ENCODE data around the gene WFDC1.

Gene WFDC1

GRCh38 chr16:84367750-84368307 is 73.2 kb downstream of the WFDC1 start:
- CTCF ChIA-PET, result no interaction called here
- POLR2A ChIA-PET, result no interaction called here
- TF ChIP-seq BHLHE40 (IDR thresholded peaks at IDR 0.05; ENCODE audit: borderline replicate concordance) (no peak), PKNOX1 (IDR thresholded peaks at IDR 0.05) (no peak), TARDBP (IDR thresholded peaks at IDR 0.05) (no peak), LEF1 (IDR thresholded peaks at IDR 0.05; ENCODE audit: borderline replicate concordance) (no peak), ZNF384 (IDR thresholded peaks at IDR 0.05) (no peak), SP1 (IDR thresholded peaks at IDR 0.05) (no peak), FOXM1 (IDR thresholded peaks at IDR 0.05; ENCODE audit: borderline replicate concordance) (no peak), CTBP1 (IDR thresholded peaks at IDR 0.05; ENCODE audit: borderline replicate concordance) (no peak)
- DNase-seq (ENCODE audit: extremely low spot score), result no peak

DNA sequence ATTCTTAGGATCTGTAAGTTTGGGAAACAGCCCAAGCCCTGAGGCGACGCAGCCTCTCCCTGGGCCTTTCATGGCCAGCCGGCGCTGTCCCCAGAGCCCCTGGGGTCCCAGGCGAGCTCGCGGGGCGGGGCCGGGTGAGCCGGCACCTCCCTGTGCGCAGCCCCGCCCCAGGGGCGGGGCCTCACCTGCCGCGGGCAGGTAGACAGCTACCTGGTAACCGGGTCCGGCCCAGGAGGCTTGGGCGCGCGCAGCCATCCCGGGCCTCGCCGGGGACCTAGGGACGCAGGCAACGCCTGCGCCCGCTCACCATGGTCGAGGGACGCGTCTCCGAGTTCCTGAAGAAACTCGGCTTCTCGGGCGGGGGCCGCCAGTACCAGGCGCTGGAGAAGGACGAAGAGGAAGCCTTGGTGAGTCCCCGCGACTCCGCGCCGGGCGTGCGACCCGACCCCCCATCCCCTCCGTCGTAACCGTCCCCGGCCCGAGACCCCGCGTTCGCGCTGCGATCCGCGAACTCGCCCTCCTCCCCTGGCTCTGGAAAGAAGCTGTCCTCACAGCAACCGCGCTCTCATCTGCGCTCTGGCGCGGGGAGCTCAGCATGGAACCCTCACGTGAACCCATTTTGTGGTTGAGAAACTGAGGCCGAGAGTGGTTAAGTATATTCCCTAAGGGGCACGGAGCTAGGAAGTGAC is 73.8 kb downstream of the WFDC1 start, which contains the start of gene ATP2C2:
Gene ATP2C2 (plus strand): TSS at position 231 of the 689 bp plus-strand sequence. CDS start 78 bp downstream, at position 309.
- TF ChIP-seq BHLHE40 (IDR thresholded peaks at IDR 0.05; ENCODE audit: borderline replicate concordance) (no peak), FOXA1 (IDR thresholded peaks at IDR 0.05) (no peak), ARNT (IDR thresholded peaks at IDR 0.05) (no peak), PKNOX1 (IDR thresholded peaks at IDR 0.05) (no peak), FOXM1 (IDR thresholded peaks at IDR 0.05; ENCODE audit: borderline replicate concordance) (no peak), ZNF384 (IDR thresholded peaks at IDR 0.05) (no peak), SUZ12 (IDR thresholded peaks at IDR 0.05) (no peak), LEF1 (IDR thresholded peaks at IDR 0.05; ENCODE audit: borderline replicate concordance) (no peak), CTBP1 (IDR thresholded peaks at IDR 0.05; ENCODE audit: borderline replicate concordance) (no peak), FOXK2 (IDR thresholded peaks at IDR 0.05) (no peak), TARDBP (IDR thresholded peaks at IDR 0.05) (no peak), SP1 (IDR thresholded peaks at IDR 0.05) (no peak), HDGF (IDR thresholded peaks at IDR 0.05; ENCODE audit: borderline replicate concordance) (no peak), L3MBTL2 (conservative IDR thresholded peaks at IDR 0.05) (no peak), NFRKB (IDR thresholded peaks at IDR 0.05) (no peak), ELF4 (IDR thresholded peaks at IDR 0.05) (no peak)
- DNase-seq (ENCODE audit: extremely low spot score), result no peak
- ChIA-PET POLR2A (no interaction called here), CTCF (no interaction called here)

- DNase-seq (ENCODE audit: extremely low spot score), result no peak
- no peak for TF ChIP-seq LEF1 (IDR thresholded peaks at IDR 0.05; ENCODE audit: borderline replicate concordance)
- no peak for TF ChIP-seq ELF4 (IDR thresholded peaks at IDR 0.05)
- no peak for TF ChIP-seq NFRKB (IDR thresholded peaks at IDR 0.05)
- TF ChIP-seq TARDBP (IDR thresholded peaks at IDR 0.05), result no peak
- TF ChIP-seq HDGF (IDR thresholded peaks at IDR 0.05; ENCODE audit: borderline replicate concordance), result no peak
- TF ChIP-seq SP1 (IDR thresholded peaks at IDR 0.05), result no peak
- no peak for TF ChIP-seq FOXM1 (IDR thresholded peaks at IDR 0.05; ENCODE audit: borderline replicate concordance)
- TF ChIP-seq PKNOX1 (IDR thresholded peaks at IDR 0.05), result no peak
- no peak for TF ChIP-seq FOXK2 (IDR thresholded peaks at IDR 0.05)
- TF ChIP-seq FOXA1 (IDR thresholded peaks at IDR 0.05), result no peak
- TF ChIP-seq SUZ12 (IDR thresholded peaks at IDR 0.05), result no peak
- no peak for TF ChIP-seq ARNT (IDR thresholded peaks at IDR 0.05)
- no peak for TF ChIP-seq ZNF384 (IDR thresholded peaks at IDR 0.05)
- no peak for TF ChIP-seq BHLHE40 (IDR thresholded peaks at IDR 0.05; ENCODE audit: borderline replicate concordance)
- no peak for TF ChIP-seq CTBP1 (IDR thresholded peaks at IDR 0.05; ENCODE audit: borderline replicate concordance)
- ChIA-PET CTCF (no interaction called here), POLR2A (no interaction called here)
These were observed 74.4 kb downstream of the WFDC1 start for GRCh38 chr16:84369105-84369504.

- ChIA-PET CTCF (no interaction called here), POLR2A (no interaction called here)
- no peak for DNase-seq (ENCODE audit: extremely low spot score)
- no peak for TF ChIP-seq HDGF (IDR thresholded peaks at IDR 0.05; ENCODE audit: borderline replicate concordance)
- TF ChIP-seq ARNT (IDR thresholded peaks at IDR 0.05), result no peak
These were observed 75.4 kb downstream of the WFDC1 start for GRCh38 chr16:84369938-84370627.

DNA sequence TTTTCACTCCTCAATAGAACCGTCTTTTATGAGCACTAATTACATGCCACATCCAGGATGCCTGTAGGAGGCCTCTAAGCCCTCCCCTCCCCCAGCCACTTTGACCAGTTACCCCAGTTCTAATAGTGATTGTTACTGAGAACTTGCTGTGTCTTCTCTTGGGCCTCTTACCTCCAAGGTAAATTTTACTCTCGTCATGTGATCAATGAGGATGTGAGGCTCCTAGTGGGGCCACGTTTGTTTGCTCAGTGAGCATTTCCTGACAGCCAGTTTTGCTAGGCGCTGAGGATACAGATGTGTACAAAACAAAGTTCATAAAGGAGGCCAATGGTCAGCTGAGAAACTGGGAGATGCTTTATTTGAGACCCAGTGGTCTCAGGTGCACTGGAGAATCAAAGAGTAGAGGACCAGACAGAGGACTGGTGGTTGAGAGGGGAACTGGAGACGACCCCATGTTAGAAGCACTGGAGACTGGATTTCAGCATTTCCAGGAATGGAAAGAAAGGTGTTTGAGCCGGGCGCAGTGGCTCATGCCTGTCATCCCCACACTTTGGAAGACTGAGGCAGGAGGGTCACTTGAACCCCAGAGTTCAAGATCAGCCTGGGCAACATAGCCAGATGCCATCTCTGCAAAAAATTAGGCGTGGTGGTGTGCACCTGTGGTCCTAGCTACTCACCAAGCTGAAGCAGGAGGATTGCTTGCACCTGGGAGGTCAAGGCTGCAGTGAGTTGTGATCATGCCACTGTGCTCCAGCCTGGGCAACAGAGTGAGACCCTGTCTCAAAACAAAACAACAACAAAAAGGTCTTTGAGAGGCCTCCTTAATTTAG is 76.3 kb downstream of the WFDC1 start:
- CTCF ChIA-PET, result no interaction called here
- POLR2A ChIA-PET, result no interaction called here
- TF ChIP-seq SP1 (IDR thresholded peaks at IDR 0.05) (no peak), ARNT (IDR thresholded peaks at IDR 0.05) (no peak), CTBP1 (IDR thresholded peaks at IDR 0.05; ENCODE audit: borderline replicate concordance) (no peak), FOXK2 (IDR thresholded peaks at IDR 0.05) (no peak), L3MBTL2 (conservative IDR thresholded peaks at IDR 0.05) (no peak), LEF1 (IDR thresholded peaks at IDR 0.05; ENCODE audit: borderline replicate concordance) (no peak), HDGF (IDR thresholded peaks at IDR 0.05; ENCODE audit: borderline replicate concordance) (no peak), PKNOX1 (IDR thresholded peaks at IDR 0.05) (no peak)
- DNase-seq (ENCODE audit: extremely low spot score), result no peak
